NCI-H146 (cell line): ENCODE measurements around the gene ADGRF1.
"Not testable (repeated sequence)": the region's sequence is repeated elsewhere in the genome, so short reads cannot be mapped to it uniquely, and the experiment has no call there.

Source experiments
- DNase-seq: peaks from one replicate; lab custom pipeline; 2025; lab: John Stamatoyannopoulos, UW

Gene ADGRF1

GRCh38 chr6:47022191-47022590 is 19.9 kb downstream of the ADGRF1 start:
- DNase-seq: no peak

- no peak for DNase-seq
Measured at GRCh38 chr6:47019941-47020340, 22.2 kb downstream of the ADGRF1 start.

GRCh38 chr6:47016909-47017308 is 25.2 kb downstream of the ADGRF1 start:
- no peak for DNase-seq

GRCh38 chr6:47016261-47016660 is 25.9 kb downstream of the ADGRF1 start:
- no peak for DNase-seq

- no peak for DNase-seq
Measured at GRCh38 chr6:47014401-47014800, 27.7 kb downstream of the ADGRF1 start.

- DNase-seq: no peak
Measured at GRCh38 chr6:47009583-47009982, 32.5 kb downstream of the ADGRF1 start.

GRCh38 chr6:47008397-47008763 is 33.8 kb downstream of the ADGRF1 start:
- no peak for DNase-seq

- DNase-seq: no peak
Measured at GRCh38 chr6:47007657-47008396, 34.3 kb downstream of the ADGRF1 start.

- DNase-seq: no peak
Measured at GRCh38 chr6:47005486-47005885, 36.6 kb downstream of the ADGRF1 start.

GRCh38 chr6:47004463-47004862 is 37.7 kb downstream of the ADGRF1 start:
- no peak for DNase-seq

GRCh38 chr6:47000842-47001241 is 41.3 kb downstream of the ADGRF1 start:
- no peak for DNase-seq

GRCh38 chr6:46998436-46999017 is 43.6 kb downstream of the ADGRF1 start:
- DNase-seq: no peak

- no peak for DNase-seq
Measured at GRCh38 chr6:46997646-46998045, 44.5 kb downstream of the ADGRF1 start.

GRCh38 chr6:46996860-46997641 is 45.1 kb downstream of the ADGRF1 start:
- DNase-seq: no peak

GRCh38 chr6:46994933-46995332 is 47.2 kb downstream of the ADGRF1 start:
- no peak for DNase-seq

- DNase-seq: no peak
Measured at GRCh38 chr6:46993846-46994245, 48.3 kb downstream of the ADGRF1 start.

GRCh38 chr6:46992391-46992790 is 49.7 kb downstream of the ADGRF1 start:
- not testable (repeated sequence) for DNase-seq

GRCh38 chr6:46990818-46991510 is 51.2 kb downstream of the ADGRF1 start:
- DNase-seq: peak; percentile 25

- DNase-seq: no peak
Measured at GRCh38 chr6:46990031-46990644, 52.0 kb downstream of the ADGRF1 start.

GRCh38 chr6:46989398-46989797 is 52.7 kb downstream of the ADGRF1 start:
- no peak for DNase-seq

- DNase-seq: no peak
Measured at GRCh38 chr6:46985943-46986342, 56.2 kb downstream of the ADGRF1 start.

GRCh38 chr6:46983007-46983411 is 59.1 kb downstream of the ADGRF1 start:
- DNase-seq: no peak
